Fibroblast of skin of back (primary cell): ENCODE data around the gene ANTXR1.

ENCODE experiments used
- DNase-seq: peaks from one replicate; pipeline ENCODE4 v3.0.0-alpha.2; 2013

The ANTXR1 gene

GRCh38 chr2:69034122-69034521 lies 21.1 kb downstream of the ANTXR1 start:
- DNase-seq: no peak

GRCh38 chr2:69034845-69035244 lies 21.9 kb downstream of the ANTXR1 start:
- DNase-seq: no peak

- DNase-seq: peak; percentile 70
These were observed 23.9 kb downstream of the ANTXR1 start for GRCh38 chr2:69036926-69037325.

GRCh38 chr2:69041214-69041613 lies 28.2 kb downstream of the ANTXR1 start:
- DNase-seq: no peak

- DNase-seq: no peak
These were observed 30.9 kb downstream of the ANTXR1 start for GRCh38 chr2:69043736-69044400.

GRCh38 chr2:69046221-69046662 lies 33.3 kb downstream of the ANTXR1 start:
- peak; percentile 82 for DNase-seq

- DNase-seq: no peak
These were observed 34.7 kb downstream of the ANTXR1 start for GRCh38 chr2:69047625-69048145.

- DNase-seq: no peak
These were observed 37.8 kb downstream of the ANTXR1 start for GRCh38 chr2:69050802-69051201.

- DNase-seq: no peak
These were observed 40.5 kb downstream of the ANTXR1 start for GRCh38 chr2:69053416-69053965.

GRCh38 chr2:69054431-69054830 lies 41.5 kb downstream of the ANTXR1 start:
- DNase-seq: no peak

GRCh38 chr2:69055688-69056470 lies 42.9 kb downstream of the ANTXR1 start:
- DNase-seq: no peak

- no peak for DNase-seq
These were observed 44.7 kb downstream of the ANTXR1 start for GRCh38 chr2:69057660-69058059.

- no peak for DNase-seq
These were observed 46.8 kb downstream of the ANTXR1 start for GRCh38 chr2:69059731-69060290.

- DNase-seq: no peak
These were observed 48.0 kb downstream of the ANTXR1 start for GRCh38 chr2:69060938-69061501.

- no peak for DNase-seq
These were observed 48.5 kb downstream of the ANTXR1 start for GRCh38 chr2:69061525-69061924.

GRCh38 chr2:69062307-69062962 lies 49.5 kb downstream of the ANTXR1 start:
- no peak for DNase-seq

GRCh38 chr2:69065735-69066336 lies 52.9 kb downstream of the ANTXR1 start:
- DNase-seq: no peak

- DNase-seq: no peak
These were observed 54.1 kb downstream of the ANTXR1 start for GRCh38 chr2:69067026-69067630.

GRCh38 chr2:69067866-69068265 lies 54.9 kb downstream of the ANTXR1 start:
- DNase-seq: no peak

GRCh38 chr2:69070969-69071368 lies 58.0 kb downstream of the ANTXR1 start:
- DNase-seq: no peak

- DNase-seq: peak; percentile 55
These were observed 61.1 kb downstream of the ANTXR1 start for GRCh38 chr2:69073928-69074570.
